H9 (cell line): ENCODE results near the gene PRPF19. TPM values are rescaled to one million over a fixed set of nuclear protein-coding genes. Genes with fewer than 3 reads are reported as not detected.

Experiments
- DNase-seq: peaks from one replicate; pipeline ENCODE4 v3.0.0-alpha.2; 2017
- H2AFZ ChIP-seq: one replicate; pipeline ENCODE4 v1.6.1; 2013; ENCODE audit warnings: mild to moderate bottlenecking, low read length, control low read depth, moderate library complexity
- H2AK5ac ChIP-seq: 2 replicates; pipeline ENCODE4 v1.6.1; 2013; ENCODE audit warnings: low read length, control low read depth, mixed read lengths; ENCODE audit not compliant: insufficient read length
- H2BK120ac ChIP-seq: one replicate; pipeline ENCODE4 v1.6.1; 2013; ENCODE audit warnings: low read depth, mild to moderate bottlenecking, low read length, control low read depth, inconsistent platforms; ENCODE audit not compliant: poor library complexity, severe bottlenecking
- H2BK12ac ChIP-seq: 2 replicates; pipeline ENCODE4 v1.6.1; 2013; ENCODE audit warnings: low read length, control low read depth, mixed read lengths, low read depth; ENCODE audit not compliant: insufficient read length
- H2BK15ac ChIP-seq: 2 replicates; pipeline ENCODE4 v1.6.1; 2013; ENCODE audit warnings: low read depth, low read length, control low read depth
- H2BK20ac ChIP-seq: one replicate; pipeline ENCODE4 v1.6.1; 2013; ENCODE audit warnings: low read depth, mild to moderate bottlenecking, low read length, control low read depth, inconsistent platforms; ENCODE audit not compliant: poor library complexity, severe bottlenecking
- H2BK5ac ChIP-seq: 2 replicates; pipeline ENCODE4 v1.6.1; 2013; ENCODE audit warnings: low read length, control low read depth, mixed read lengths; ENCODE audit not compliant: insufficient read length
- H3K14ac ChIP-seq: 2 replicates; pipeline ENCODE4 v1.6.1; 2013; ENCODE audit warnings: low read length, control low read depth; ENCODE audit not compliant: insufficient read depth
- H3K18ac ChIP-seq: 2 replicates; pipeline ENCODE4 v1.6.1; 2013; ENCODE audit warnings: low read depth, mild to moderate bottlenecking, mixed read lengths, low read length, control low read depth; ENCODE audit not compliant: insufficient read length
- H3K23ac ChIP-seq: 2 replicates; pipeline ENCODE4 v1.6.1; 2013; ENCODE audit warnings: low read length, control low read depth, mixed read lengths, low read depth; ENCODE audit not compliant: insufficient read length
- H3K23me2 ChIP-seq: 2 replicates; pipeline ENCODE4 v1.6.1; 2013; ENCODE audit warnings: low read depth, mild to moderate bottlenecking, mixed read lengths, low read length, control low read depth; ENCODE audit not compliant: insufficient read length, poor library complexity, severe bottlenecking
- H3K27ac ChIP-seq: 2 replicates; pipeline ENCODE4 v1.5.1; 2013; ENCODE audit warnings: low read length, control low read depth, mixed read lengths, low read depth; ENCODE audit not compliant: insufficient read length
- H3K27me3 ChIP-seq: 2 replicates; pipeline ENCODE4 v1.6.1; 2013; ENCODE audit warnings: low read length, control low read depth, inconsistent platforms; ENCODE audit not compliant: insufficient read depth
- H3K4ac ChIP-seq: 2 replicates; pipeline ENCODE4 v1.6.1; 2013; ENCODE audit warnings: low read depth, mild to moderate bottlenecking, control low read depth, inconsistent platforms, low read length, moderate library complexity
- H3K4me1 ChIP-seq: 2 replicates; pipeline ENCODE4 v1.6.1; 2013; ENCODE audit warnings: low read length, control low read depth, inconsistent platforms; ENCODE audit not compliant: insufficient read depth
- H3K4me2 ChIP-seq: 2 replicates; pipeline ENCODE4 v1.6.1; 2013; ENCODE audit warnings: low read length, control low read depth, mixed read lengths; ENCODE audit not compliant: insufficient read length, insufficient read depth
- H3K56ac ChIP-seq: 2 replicates; pipeline ENCODE4 v1.6.1; 2013; ENCODE audit warnings: low read depth, mild to moderate bottlenecking, mixed read lengths, low read length, control low read depth; ENCODE audit not compliant: insufficient read length
- H3K79me1 ChIP-seq: 2 replicates; pipeline ENCODE4 v1.6.1; 2013; ENCODE audit warnings: low read depth, mild to moderate bottlenecking, moderate library complexity, low read length, control low read depth, inconsistent platforms; ENCODE audit not compliant: insufficient read depth, poor library complexity, severe bottlenecking
- H3K79me2 ChIP-seq: 2 replicates; pipeline ENCODE4 v1.6.1; 2013; ENCODE audit warnings: low read length, control low read depth, inconsistent platforms; ENCODE audit not compliant: insufficient read depth
- H3K9ac ChIP-seq: 2 replicates; pipeline ENCODE4 v1.6.1; 2013; ENCODE audit warnings: low read length, control low read depth, mixed read lengths; ENCODE audit not compliant: insufficient read length; ENCODE audit errors: extremely low read depth
- H3K9me3 ChIP-seq: one replicate; pipeline ENCODE4 v1.6.1; 2013; ENCODE audit warnings: low read depth, low read length, inconsistent platforms; ENCODE audit not compliant: control insufficient read depth
- H3T11ph ChIP-seq: one replicate; pipeline ENCODE4 v1.6.1; 2013; ENCODE audit warnings: mild to moderate bottlenecking, low read length, control low read depth, inconsistent platforms
- H4K20me1 ChIP-seq: one replicate; pipeline ENCODE4 v1.6.1; 2013; ENCODE audit not compliant: control insufficient read depth, insufficient read length, insufficient read depth
- H4K5ac ChIP-seq: 2 replicates; pipeline ENCODE4 v1.6.1; 2013; ENCODE audit warnings: low read depth, mild to moderate bottlenecking, mixed read lengths, low read length, control low read depth; ENCODE audit not compliant: insufficient read length
- H4K8ac ChIP-seq: replicated peaks from 2 replicates; pipeline ENCODE4 v1.6.1; 2013; ENCODE audit warnings: low read length, control low read depth, mixed read lengths, low read depth; ENCODE audit not compliant: insufficient read length
- H4K91ac ChIP-seq: 2 replicates; pipeline ENCODE4 v1.6.1; 2013; ENCODE audit warnings: low read depth, mild to moderate bottlenecking, moderate library complexity, mixed read lengths, low read length, control low read depth; ENCODE audit not compliant: insufficient read length
- H3K27ac Mint-ChIP-seq, 3 experiments: 2 replicates in 2 of 3; 3 replicates in 1 of 3; pipeline ENCODE4 v1.8.0; 2020 to 2021; ENCODE audit warnings: mixed read lengths in 3 of 3, mild to moderate bottlenecking in 1 of 3, moderate library complexity in 1 of 3
- H3K27me3 Mint-ChIP-seq: 2 replicates; pipeline ENCODE4 v1.8.0; 2021; ENCODE audit warnings: low read depth, mild to moderate bottlenecking, moderate library complexity, mixed read lengths
- H3K36me3 Mint-ChIP-seq, 3 experiments: 2 replicates in 2 of 3; 3 replicates in 1 of 3; pipeline ENCODE4 v1.8.0; 2020 to 2021; ENCODE audit warnings: low read depth in 3 of 3, mixed read lengths in 3 of 3; ENCODE audit not compliant: insufficient read depth in 1 of 3
- H3K4me1 Mint-ChIP-seq, 2 experiments: 2 replicates each; pipeline ENCODE4 v1.8.0; 2020; ENCODE audit warnings: mixed read lengths in 2 of 2
- H3K4me3 Mint-ChIP-seq, 2 experiments: 2 replicates in 1 of 2; 3 replicates in 1 of 2; pipeline ENCODE4 v1.8.0; 2020 to 2021; ENCODE audit warnings: mild to moderate bottlenecking in 2 of 2, mixed read lengths in 2 of 2, moderate library complexity in 1 of 2
- H3K9me3 Mint-ChIP-seq, 2 experiments: 2 replicates in 1 of 2; 3 replicates in 1 of 2; pipeline ENCODE4 v1.8.0; 2020; ENCODE audit warnings: mild to moderate bottlenecking in 2 of 2, mixed read lengths in 2 of 2, moderate library complexity in 1 of 2
- CTCF ChIP-seq: fragments of 200-600 bp; sonication (generic); conservative IDR thresholded peaks from 3 replicates; pipeline ENCODE4 v1.8.0; 2021; ENCODE audit warnings: antibody characterized with exemption, mild to moderate bottlenecking
- WGBS: extraction: QIAGEN DNeasy Blood & Tissue Kit; methylation state at CpG from one replicate; pipeline ENCODE4 v1.1.7; 2013; ENCODE audit warnings: missing lambda C conversion rate, low lambda C conversion rate, mixed read lengths; ENCODE audit not compliant: insufficient read length; ENCODE audit errors: extremely low coverage; 5-methylcytosine and 5-hydroxymethylcytosine counted together
- total RNA-seq: library from RNA; stranded (reverse); gene quantifications from 2 replicates; pipeline ENCODE4 v1.2.1, GENCODE V29; 2021

The PRPF19 gene
- total RNA-seq, 1 experiment from 2014 or later = 130 TPM

GRCh38 chr11:60878245-60879101, 27.9 kb downstream of the PRPF19 start:
- Histone ChIP-seq H3K27me3 (no peaks in the 10 kb centered on the region), H3K79me1 (no peaks in the 10 kb centered on the region), H4K91ac (no peak overlapping the region), H3K9ac (no peak overlapping the region), H2BK5ac (no peak overlapping the region), H4K5ac (no peak overlapping the region), H3K14ac (no peak overlapping the region), H3K79me2 (no peaks in the 10 kb centered on the region), H3T11ph (no peak overlapping the region), H3K23ac (no peak overlapping the region), H2BK120ac (no peak overlapping the region), H3K23me2 (no peaks in the 10 kb centered on the region), H3K9me3 (no peaks in the 10 kb centered on the region), H3K4me1 (no peaks in the 10 kb centered on the region), H2BK20ac (no peak overlapping the region), H3K18ac (no peak overlapping the region), H3K4me2 (no peak overlapping the region), H4K8ac (no peak overlapping the region), H2AK5ac (no peak overlapping the region), H2AFZ (no peak overlapping the region), H3K4ac (no peak overlapping the region), H2BK15ac (no peak overlapping the region), H2BK12ac (no peak overlapping the region), H4K20me1 (peaks cover 2% of the 10 kb centered on the region), H3K56ac (no peak overlapping the region), H3K27ac (no peak overlapping the region)
- no peaks in the 10 kb centered on the region for H3K9me3 Mint-ChIP-seq
- no peaks in the 10 kb centered on the region for H3K27me3 Mint-ChIP-seq
- DNase-seq = no peak
- H3K36me3 Mint-ChIP-seq = peaks cover 0 to 16% (median 2%) of the 10 kb centered on the region in 3 experiments; a peak in 3 of 7 replicates
- H3K4me3 Mint-ChIP-seq = no peak overlapping the region
- H3K4me1 Mint-ChIP-seq = peaks cover 1 to 2% of the 10 kb centered on the region in 2 experiments; a peak in 2 of 4 replicates
- H3K27ac Mint-ChIP-seq = no peak overlapping the region
- no peak for TF ChIP-seq CTCF
- WGBS = no CpG with 5 or more reads among the region's 5 CpGs
